Femur (tissue), 1 donor: Measurements from ENCODE around the gene CDH4.

Experiments
- DNase-seq: peaks from one replicate; pipeline ENCODE4 v3.0.0-alpha.2; 2017

CDH4 gene

DNA sequence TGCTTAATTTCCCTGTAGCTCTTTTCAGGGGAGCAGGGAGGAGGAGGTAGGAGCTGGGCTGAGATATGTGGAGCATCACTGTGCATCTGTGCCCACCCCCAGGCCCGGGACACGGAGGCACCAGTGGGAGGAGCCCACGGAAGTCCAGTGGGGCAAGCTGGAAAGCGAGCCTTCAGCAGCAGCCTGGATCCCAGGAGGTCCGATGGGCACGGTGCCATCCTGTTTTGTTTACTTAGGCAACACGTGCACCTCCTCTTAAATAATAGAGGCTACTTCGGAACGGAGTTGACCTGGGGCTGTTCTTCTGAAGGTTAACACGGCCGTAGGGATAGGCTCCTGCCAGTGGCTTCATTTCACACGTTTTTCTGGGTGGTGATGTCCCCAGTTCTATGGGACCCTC, 51.6 kb downstream of the CDH4 start:
- DNase-seq: no peak

DNA sequence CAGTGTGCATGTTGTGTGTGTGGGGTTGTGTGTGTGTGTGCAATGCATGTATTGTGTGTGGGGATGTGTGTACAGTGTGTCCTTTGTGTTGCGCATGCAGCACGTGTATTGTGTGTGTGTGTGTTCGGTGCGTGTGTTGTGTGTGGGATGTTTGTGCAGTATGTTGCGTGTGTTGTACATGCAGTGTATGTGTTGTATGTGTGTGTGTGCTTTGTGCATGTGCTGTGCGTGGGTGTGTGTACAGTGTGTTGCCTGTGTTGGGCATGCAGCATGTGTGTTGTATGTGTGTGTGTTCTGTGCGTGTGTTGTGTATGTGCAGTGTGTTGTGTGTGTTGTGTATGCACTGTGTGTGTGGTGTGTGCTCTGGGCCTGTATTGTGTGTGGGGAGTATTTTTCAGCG, 52.7 kb downstream of the CDH4 start:
- DNase-seq: no peak

DNA sequence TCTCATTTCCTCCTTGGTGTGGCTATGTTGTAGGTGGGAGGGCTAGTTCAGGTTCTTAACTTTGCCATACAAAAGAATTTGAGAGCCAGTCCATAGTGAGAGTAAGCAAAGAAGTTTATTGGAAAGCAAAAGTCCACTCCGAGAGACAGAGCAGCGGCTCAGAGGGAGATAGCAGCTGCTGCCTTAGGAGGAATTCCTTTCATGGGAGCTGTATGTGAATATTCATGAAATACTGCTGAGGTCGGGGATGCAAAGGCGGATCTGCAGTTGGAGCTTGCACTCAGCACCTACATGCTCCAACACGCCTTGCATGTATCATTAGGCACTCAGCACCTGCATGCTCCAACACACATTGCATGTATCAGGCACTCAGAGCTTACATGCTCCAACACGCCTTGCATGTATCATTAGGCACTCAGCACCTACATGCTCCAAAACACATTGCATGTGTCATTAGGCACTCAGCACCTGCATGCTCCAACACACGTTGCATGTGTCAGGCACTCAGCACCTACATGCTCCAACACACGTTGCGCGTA, 54.9 kb downstream of the CDH4 start:
- DNase-seq: no peak

DNA sequence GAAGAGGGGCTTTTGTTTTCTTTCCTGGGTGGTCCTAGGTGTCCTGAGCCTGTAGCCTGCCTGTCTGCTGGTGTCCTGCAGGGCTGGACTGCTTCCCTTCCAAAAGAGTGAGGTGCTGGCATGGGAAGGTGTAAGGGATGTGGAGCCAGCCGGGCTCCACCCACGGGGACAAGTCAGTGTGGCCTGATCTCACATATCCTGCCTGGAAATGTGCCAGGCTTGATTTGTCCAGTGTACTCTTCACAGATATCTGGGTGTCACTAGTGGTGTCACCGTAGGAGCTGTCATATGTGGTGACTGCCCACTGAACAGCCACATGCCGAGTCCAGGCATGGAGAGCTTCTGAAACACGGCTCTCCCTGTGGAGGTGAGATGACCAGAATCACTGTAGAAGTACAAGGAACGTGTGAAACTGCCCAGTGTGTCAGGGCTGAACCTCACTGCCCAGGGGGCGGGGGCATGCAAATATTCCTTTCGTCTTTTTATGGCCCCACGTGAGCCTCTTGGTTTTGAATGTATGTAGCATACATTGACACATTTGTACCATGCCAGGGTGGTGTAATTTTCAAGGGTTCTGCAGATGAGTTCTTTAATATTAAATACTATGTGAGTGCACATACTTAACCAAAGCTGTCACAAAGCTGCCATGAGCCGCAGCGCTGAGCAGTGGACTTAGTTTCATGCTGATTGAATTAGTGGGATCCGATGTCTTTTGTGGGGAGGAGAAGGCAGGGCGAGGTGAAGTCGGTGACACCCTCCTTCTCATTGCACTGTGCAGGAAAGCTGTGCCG, 55.8 kb downstream of the CDH4 start:
- DNase-seq: no peak

DNA sequence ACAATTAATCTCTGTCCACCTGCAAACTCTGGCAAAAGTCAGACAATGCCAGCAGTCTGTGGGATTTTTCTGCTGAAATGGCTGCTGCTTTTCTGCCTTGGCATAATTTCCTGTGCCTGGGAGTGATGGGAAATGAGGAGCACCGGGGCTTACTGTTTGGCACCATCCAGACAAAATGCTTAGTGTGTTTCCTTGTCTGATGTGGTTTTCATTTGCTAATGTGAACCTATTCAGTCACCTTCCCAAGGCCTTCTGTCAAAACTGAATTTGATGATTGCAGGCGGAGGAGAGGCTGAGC, 56.4 kb downstream of the CDH4 start:
- no peak for DNase-seq

DNA sequence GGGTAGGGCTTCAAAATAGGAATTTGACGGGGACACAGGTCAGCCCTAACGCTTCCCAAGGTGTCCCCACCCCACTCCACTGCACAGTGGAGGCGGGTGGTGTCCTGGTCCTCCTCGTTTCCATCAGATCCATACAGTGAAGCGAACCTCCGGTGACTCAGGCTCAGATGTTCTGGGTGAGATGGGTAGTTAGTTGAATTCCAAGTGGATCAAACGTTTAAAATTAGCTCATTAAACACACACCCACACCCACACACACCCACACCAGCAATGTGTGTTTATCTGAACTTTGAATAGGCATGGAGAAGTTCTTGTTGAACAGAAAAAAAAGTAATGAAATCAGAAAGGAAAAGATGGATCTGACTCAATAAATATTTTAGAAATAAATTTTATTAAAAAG, 58.9 kb downstream of the CDH4 start:
- no peak for DNase-seq

DNA sequence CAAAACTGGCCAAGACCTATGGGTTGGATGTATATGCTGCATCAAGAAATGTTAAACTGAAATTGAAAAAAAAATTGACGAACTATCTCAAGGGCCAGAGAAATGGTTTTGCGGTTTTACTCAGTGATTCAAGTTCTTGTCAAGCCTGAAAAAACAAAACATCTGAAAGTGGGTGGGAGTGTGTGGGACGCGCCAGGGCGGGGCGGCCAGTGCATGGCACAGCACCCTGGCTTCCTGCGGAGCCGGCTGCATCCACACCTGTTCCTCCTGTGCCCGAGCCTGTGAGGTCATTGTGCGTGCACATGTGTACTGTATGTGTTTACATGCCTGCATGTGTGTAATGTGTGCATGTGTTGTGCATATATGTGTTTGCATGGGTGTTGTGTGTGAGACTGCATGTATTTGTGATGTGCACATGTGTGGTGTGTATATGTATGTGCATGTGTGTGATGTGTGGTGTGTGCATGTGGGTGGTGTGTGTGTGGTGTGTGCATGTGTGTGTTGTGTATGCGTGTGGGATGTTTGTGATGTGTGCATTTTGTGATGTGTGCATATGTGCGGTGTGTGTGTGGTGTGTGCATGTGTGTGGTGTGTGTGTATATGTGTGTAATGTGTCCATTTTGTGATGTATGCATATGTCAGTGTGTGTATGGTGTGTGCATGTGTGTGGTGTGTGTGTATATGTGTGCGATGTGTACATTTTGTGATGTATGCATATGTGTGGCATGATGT, 59.8 kb downstream of the CDH4 start:
- no peak for DNase-seq

DNA sequence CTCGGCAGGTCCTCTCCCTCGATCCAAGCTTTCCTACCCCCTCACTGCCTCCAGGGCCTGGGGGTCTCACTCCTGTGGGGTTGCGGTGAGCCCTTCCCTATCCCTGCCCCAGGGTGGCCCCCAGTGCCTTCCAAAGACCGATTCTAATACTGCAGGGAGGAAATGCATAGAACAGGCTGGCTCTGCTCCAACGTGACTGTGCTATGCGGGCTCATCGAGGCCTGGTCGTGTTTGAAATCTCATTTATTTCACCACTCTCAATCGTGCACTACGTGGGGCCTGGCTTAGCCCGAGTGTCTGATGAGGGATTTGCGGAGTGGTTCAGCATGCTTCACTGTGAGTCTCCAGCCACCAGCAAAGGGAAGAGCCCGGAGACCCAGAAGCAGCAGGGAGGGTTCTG, 60.9 kb downstream of the CDH4 start:
- DNase-seq: no peak

DNA sequence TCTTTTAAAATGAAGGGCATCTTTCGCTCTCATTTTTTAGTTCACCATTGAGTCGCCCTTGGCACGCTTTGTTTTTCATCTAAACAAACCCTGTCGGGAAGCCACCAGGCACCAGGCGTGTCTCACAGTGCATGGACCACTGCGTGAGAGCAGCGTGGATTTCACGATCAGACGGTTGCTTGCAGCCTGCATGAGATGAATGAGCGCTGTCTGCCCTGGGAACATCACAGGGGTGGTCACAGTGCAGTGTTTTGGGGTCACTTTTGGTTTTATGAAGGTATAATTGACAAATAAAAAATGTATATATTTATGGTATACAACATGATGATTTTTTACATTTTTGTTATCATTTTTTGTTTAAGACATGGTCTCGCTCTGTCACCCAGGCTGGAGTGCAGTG, 61.3 kb downstream of the CDH4 start:
- DNase-seq: no peak

DNA sequence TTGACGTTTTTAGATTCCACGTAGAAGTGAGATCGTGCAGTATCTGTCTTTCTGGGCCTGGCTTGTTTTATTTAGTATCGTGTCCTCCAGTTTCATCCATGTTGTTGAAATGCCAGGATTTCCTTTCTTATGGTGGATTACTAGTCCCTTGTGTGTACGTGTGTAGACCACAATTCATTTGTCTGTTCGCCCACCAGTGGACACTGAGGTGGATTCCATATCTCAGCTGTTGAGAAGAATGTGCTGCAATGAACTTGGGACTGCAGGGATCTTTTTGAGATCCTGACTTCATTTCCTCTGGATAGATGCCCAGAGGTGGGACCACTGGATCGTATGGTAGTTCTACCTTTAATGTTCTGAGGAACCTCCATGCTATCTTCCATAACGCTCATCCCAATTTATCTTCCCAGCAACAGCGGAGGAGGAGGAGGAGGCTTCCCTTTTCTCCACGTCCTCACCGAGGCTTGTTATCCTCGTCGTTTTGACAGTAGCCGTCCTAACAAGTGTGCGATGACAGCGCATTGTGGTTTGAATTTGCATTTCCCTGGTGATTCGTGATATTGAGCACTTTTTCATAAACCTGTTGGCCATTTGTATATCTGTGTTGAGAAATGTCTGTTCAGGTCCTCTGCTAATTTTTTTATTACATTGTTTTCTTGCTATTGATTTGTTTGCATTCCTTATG, 62.4 kb downstream of the CDH4 start:
- DNase-seq: no peak

DNA sequence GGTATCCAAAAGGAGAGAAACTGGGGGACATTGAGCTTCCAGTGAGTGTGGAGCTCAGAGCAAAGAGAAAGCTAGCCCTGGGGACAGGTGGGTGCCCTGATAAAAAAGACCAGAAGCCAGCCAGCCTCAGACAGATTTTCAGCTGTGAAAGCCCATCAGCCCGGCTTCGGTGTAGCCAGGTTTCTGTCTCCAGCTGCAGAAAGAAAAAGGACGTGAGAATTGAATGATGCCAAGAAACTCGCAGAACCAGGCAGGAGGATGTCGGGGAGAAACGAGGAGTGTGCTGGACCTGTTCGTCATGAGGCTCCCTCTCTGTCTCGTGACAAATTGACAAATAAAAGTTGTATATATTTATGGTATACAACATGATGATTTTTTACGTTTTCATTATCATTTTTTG, 63.3 kb downstream of the CDH4 start:
- no peak for DNase-seq

DNA sequence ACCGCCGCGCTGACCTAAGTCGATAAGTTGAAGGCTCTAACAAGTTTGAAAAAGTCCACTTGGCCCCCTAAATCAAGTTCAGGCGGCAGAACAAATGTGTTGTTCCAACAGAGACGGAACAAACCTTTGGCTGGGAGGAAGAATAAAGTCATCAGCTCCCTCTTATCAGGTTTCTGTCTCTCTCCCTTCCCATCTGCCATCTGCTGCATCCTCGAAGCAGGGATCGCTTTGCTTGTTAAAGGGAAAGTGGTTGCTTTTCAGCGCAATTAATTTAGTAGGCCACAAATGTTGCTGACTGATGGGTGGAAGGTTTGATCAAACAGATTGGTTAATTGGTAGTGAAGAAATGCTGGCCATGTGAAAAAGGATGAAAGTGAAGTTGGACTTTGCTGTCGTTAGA, 64.3 kb downstream of the CDH4 start:
- no peak for DNase-seq

DNA sequence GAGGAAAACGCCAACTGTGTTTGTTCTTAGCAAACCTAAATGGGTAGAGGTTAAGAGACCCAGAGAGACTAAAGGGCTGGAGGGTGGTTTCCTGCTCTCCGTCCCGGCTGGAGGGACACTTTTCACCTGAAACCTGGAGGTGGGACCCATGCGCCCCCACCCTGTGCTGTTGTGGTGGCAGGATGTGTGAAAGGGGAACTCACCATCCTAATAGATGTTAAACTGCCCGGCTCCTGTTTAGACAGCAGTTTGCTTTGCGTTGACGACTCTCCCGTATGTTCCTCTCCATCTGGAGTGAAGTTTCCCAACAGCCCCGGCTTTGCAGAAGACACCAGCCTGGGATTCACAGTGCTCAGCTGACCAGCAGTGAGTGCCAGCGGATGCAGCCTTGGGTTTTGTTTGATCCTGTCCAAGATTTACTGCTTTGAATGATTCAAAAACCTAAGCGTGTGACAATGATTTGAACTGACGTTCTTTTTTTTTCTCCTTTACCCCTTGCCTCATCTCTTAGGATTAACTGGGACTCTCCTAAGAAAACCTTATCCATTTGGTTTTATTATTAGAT, 66.0 kb downstream of the CDH4 start:
- no peak for DNase-seq

DNA sequence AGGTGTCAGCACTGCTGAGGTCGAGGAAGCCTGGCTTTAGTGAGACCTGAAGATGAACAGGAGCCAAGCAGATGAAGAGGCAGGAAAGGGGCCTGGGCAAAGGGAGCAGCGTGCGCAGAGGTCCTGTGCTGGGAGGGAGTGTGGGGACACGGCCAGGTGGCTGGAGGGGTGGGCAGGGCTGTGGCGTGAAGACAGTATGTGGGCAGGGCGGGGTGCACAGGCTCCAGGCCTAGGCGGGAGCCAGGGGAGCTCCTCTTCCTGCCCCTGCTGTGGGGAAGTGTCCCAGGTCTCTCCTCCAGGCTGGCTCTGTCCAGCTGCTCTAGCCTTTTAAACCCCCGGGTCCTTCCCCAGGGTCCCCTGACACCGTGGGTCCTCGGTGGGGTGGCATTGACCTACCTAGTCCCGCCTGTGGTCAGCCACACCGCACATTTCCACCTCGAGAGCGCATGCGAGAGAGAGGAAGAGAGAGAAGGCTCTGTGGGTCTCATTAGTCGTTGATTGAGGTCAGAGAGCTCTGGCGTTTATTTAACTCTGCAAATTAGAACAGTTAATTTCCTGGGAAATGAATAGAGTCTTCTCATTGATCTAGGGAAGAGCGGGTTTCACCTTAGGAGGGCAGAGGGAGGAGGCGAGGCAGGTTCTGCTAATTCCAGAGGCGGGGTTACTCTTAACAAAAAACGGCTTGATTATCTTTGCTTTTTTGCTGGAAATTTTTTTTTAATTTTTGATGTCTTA, 68.8 kb downstream of the CDH4 start:
- no peak for DNase-seq

DNA sequence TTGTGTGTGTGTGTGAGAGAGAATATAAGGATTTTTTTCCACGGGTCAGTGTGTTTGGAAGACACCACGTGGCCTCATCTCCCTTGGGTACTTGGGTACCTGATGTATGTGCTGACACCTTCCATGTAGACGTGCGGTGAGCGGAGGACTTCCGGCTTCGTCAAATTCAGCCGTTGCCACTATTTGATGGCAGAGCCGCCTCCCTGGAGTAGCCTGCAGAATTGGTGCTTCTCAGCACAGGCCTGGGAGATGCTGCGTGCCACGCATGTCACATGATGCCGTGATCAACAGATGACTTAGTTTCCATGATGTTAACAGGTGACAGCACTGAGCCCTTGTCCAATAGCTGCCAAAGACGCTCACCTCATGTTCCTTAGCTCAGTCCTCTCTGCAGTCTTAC, 69.4 kb downstream of the CDH4 start:
- no peak for DNase-seq

DNA sequence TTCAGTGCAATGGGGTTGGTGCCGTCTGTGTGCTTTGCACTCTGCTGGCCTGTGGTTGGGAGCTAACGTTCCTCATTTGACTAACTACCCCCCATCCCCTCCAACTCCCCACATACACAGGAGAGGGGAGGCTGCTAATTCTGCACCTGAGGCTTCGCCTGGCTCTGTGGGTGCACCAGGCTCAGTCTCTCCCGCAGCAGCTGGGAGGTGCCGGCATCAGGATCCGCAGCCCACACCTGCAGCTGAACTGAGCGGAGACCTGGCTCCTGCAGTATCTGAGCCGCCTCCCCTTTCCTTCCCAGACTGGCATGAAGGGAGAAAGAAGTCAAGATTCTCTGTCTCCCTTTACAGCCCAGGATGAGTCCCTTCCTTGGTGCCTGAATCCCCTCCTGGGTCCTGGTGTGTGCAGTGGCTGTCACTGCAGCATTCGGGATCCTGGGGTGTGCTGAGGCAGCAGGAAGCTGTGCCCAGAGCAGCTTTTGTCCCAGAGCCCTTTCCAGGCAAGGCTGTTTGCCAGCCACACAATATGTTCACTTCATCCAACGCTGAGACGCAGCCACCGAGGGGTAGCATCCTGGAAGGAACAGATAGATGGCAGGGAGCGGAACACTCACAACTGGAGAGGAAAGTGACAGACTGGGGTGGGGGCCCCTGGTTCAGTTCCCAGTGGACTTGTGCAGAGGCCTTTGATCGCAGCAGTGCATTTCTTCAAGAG, 70.2 kb downstream of the CDH4 start:
- no peak for DNase-seq

DNA sequence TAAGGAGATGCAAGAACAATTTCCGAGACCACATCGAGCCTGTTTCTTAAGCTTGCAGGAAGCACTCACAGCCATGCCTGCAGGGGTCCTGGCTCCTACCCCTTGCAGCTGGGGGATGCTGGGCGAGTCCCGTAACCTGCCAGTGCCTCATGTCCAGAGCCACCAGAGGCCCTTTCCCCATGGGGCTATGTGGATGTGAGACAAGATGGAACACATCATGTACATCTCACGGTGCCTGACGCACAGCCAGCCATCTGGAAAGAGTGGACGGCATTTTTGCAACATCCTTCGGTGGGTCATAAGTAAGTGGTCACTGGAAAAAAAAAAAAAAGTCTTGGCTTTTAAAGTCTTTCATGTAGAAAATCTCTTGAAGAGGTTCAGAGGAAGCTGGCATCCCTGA, 72.8 kb downstream of the CDH4 start:
- DNase-seq: no peak

DNA sequence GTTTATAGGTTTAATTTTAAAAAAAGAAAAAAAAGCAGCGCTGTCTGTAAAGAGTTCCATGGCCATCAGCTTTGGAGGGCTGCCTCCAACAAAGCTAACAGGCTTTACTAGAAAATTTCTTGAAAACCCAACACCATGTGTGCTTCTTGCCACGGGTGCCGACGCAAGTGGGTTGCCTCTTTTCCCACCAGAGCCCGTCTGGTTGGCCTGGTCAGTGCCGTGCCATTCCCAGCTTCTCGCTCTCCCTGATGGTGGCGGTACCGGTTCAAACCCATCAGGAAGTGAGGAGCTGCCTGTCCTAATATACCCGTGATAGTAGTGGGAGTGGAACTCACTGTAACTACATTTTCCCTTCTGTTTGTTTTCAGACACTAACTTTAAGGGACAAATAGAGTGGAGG, 73.7 kb downstream of the CDH4 start:
- DNase-seq: no peak

DNA sequence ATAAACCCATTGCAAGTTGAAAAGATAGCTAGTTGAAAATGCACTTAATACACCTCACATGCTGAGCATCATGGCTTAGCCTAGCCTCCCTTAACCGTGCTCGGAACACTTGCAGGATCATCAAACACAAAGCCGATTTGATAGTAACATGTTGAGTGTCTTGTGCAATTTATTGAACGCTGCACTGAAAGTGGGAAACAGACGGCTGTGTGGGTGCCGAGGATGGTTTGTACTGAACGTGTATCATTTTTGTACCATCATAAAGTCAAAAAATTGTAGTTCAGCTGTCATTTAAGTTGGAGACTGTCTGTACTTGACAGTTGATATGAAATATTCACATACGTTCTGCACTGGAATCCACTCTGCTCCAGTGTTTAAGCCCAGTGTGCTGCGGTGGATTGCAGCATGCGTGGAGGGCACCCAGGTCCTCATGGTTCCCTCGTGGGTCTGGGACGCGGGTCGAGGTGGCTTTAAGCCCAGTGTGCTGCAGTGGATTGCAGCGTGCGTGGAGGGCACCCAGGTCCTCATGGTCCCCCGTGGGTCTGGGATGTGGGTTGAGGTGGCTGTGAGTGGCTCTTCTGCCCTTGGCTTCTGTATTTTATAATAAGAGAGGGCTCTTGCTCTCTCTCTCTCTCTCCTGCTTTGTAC, 77.0 kb downstream of the CDH4 start:
- peak; percentile 32 for DNase-seq

DNA sequence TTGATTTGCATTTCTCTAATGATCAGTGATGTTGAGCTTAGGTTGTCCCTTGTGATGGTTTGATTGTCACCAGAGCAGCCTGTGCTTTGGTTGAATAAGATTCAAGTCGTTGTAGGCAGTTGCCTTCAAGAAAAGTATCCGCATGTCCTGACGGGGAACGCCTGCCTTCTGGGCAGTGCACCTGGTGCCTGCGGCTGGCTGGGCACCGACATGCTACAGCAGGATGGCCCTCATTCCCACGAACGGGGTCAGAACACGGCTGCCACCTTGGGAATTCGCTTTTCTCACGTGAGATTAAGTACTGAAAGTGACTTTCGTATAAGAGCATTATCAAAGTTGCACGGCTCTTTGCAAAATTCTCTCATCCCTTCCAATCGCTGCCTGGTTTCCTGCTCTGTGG, 78.4 kb downstream of the CDH4 start:
- no peak for DNase-seq

DNA sequence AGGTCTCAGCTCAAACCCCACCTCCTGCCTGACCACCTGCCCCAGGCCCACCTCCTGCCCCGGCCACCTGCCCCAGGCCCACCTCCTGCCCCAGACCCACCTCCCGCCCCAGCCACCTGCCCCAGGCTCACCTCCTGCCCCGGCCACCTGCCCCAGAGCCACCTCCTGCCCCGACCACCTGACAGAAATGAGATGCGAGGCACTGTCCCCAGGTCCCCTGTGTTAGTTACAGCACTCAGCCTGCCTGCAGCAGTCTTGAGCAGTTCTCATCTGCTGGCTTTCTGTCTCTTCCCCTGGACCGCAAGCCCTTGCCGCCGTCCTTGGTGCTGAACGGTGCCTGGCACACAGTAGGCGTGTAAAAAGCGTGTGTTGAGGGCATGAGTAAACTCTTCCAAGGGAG, 79.5 kb downstream of the CDH4 start:
- peak; percentile 39 for DNase-seq
